Right lobe of liver (tissue), 4 donors: ENCODE data around the gene PPP6R1.

Source experiments
- POLR2A ChIP-seq: fragments of 450-650 bp; IDR thresholded peaks from one replicate; pipeline ENCODE4 v1.6.1; 2017; ENCODE audit warnings: antibody characterized with exemption, mild to moderate bottlenecking
- TF ChIP-seq, protein P1 (sequence below), 4 donors: fragments of 200-600 bp in 3 of 4; fragments of 450-650 bp in 1 of 4; IDR thresholded peaks; one replicate each; pipeline versions ENCODE4 v1.5.1 to v1.8.0; 2016 to 2022; ENCODE audit warnings: antibody characterized with exemption in 4 of 4, mild to moderate bottlenecking in 2 of 4
- donor health status: DM: no; HTN: no; CAD: no.
- donor health status: DM: no; HTN: no; CAD: no.
- donor health status: DM: no; HTN: yes; CAD: no.

DNA sequence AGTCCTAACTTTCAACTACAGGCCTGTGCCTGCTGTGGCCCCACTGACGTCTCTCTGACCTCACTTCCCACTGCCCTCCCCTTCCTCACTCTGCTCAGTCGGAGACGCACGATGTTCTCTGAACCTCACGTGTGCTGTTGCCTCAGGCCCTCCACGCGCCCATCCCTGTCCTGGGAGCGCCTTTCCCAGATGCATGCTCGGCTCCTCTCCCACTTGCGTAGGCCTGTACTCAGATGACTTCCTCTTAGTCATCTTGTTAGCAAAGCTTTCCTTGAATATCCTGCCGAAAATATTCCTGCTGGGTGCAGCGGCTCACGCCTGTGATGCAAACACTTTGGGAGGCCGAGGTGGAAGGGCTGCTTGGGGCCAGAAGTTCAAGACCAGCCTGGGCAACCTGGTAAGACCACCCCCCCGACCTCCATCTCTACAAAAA is 69.4 kb downstream of the PPP6R1 start:
- TF ChIP-seq, protein P1, sequence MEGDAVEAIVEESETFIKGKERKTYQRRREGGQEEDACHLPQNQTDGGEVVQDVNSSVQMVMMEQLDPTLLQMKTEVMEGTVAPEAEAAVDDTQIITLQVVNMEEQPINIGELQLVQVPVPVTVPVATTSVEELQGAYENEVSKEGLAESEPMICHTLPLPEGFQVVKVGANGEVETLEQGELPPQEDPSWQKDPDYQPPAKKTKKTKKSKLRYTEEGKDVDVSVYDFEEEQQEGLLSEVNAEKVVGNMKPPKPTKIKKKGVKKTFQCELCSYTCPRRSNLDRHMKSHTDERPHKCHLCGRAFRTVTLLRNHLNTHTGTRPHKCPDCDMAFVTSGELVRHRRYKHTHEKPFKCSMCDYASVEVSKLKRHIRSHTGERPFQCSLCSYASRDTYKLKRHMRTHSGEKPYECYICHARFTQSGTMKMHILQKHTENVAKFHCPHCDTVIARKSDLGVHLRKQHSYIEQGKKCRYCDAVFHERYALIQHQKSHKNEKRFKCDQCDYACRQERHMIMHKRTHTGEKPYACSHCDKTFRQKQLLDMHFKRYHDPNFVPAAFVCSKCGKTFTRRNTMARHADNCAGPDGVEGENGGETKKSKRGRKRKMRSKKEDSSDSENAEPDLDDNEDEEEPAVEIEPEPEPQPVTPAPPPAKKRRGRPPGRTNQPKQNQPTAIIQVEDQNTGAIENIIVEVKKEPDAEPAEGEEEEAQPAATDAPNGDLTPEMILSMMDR (IDR thresholded peaks at IDR 0.05): no peak
- TF ChIP-seq POLR2A: no peak
